NCI-H69 (cell line): Measurements from ENCODE around the gene RC3H2.
"Not testable (repeated sequence)": the region's sequence is repeated elsewhere in the genome, so short reads cannot be mapped to it uniquely, and the experiment has no call there.

Experiments used
- DNase-seq: peaks from one replicate; lab custom pipeline; 2025; lab: John Stamatoyannopoulos, UW

RC3H2 gene

DNA sequence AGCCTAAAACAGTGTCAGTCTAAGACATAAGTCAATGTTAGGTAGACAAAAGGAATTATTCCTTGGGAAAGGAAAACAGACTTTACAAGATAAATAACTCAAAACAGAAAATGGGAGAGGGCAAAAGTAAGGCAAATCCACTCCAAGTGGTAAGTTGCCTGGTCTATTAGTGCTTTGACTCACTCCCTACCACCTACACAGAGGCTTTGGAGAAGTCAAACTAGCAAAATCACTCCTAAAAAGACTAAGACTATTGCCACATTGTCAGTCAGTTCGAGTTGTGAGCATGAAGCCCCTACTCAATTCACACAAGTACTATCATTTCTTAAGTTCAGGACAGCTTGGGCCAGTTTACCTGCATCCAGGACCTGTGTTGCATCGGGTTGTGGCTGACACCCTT lies 13.2 kb upstream of the RC3H2 start:
- DNase-seq = no peak

DNA sequence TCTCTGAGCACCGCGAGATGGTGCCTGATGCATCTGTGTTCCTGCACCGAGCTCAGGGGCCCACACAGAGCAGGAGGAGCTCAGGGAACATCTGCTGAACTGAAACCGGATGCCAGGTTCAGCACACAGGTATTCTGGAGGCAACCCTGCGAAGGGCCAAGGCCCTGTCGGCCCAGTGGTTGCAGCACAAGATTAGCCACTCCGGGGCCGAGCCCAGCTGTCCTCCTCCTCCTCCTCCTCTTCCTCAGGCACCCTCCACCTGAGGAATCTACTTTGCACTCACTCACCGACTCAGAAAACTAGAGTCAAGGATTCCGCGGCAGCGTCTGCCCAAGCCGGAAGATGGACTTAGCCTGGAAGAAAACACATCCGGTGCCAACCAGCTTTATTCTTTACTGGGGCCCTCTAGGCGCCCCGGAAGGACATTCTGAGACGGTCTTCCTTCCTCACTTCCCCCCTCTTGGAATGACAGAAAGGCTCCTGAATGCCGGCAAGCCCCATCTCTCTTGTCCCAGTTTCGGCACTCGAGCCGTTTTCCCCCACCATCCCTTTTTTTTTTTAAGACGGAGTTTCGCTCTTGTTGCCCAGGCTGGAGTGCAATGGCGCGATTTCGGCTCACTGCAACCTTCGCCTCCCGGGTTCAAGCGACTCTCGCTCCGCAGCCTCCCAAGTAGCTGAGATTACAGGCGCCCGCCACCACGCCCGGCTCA lies 8.0 kb upstream of the RC3H2 start, which contains the start of gene ZBTB6:
TSS of gene ZBTB6 (minus strand) at position 360 of the 710 bp plus-strand sequence. CDS start 1,251 bp downstream, outside the sequence.
- DNase-seq = peak; percentile 94

DNA sequence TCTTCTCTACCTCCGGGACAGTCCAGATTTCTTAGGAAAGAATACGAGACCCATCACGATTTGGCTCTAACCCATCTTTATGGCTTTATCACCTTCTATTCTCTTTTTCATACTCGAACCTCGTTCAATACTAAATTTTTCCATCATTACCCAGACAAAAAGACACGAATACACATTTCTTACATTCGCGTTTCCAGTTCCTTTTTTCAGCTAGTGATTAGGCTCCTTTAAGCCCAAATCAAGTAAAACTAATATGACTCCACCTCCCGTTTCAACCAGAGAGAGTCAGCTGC lies 7.5 kb upstream of the RC3H2 start:
- DNase-seq = no peak

DNA sequence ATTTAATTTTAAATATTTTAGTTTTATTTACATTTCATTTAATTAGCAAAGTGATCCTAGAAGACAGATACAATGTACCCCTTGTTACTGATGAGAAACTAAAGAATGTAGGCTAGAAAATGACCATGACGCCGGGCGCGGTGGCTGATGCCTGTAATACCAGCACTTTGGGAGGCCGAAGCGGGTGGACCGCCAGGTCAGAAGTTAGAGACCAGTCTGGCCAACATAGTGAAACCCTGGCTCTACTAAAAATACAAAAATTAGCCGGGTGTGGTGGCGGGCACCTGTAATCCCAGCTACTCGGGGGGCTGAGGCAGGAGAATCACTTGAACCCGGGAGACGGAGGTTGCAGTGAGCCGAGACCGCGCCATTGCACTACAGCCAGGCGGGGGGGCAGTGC lies 963 bp upstream of the RC3H2 start:
- DNase-seq = not testable (repeated sequence)

DNA sequence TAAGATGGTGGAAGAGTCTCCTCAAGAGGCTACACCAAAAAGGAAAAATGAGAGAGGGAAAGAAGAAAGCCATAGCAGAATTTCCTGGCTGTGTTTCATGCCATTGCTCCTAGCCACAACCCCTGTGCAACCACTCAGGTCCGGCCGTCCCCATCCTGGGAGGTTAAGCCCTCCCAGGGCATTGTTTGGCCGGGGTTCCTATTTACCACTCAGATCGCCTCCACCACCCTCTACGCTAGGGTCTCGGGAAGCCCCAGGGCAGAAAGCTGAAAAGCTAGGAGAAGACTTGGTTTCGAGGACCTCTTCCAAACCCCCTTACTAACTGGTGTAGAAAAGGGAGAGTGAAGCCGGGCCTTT lies 715 bp downstream of the RC3H2 start:
- DNase-seq = peak; percentile 62

DNA sequence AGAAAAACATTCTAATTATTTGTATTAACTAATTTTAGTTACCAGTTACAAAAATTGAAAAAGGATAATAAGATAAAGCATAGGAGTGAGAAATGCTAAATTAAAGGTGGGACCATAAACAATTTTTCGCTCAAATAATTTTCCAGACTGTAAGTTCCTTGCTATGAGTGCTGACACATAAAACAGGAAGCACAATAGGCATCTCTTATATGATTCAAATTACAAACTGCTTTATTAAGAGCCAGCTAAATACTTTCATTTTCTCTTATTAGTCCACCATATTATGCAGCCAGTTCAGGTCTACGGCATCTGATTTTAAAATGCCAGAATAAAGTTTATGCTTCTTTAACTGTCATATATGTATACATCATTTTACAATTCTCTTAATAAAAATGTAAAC lies 4.4 kb downstream of the RC3H2 start:
- no peak for DNase-seq

DNA sequence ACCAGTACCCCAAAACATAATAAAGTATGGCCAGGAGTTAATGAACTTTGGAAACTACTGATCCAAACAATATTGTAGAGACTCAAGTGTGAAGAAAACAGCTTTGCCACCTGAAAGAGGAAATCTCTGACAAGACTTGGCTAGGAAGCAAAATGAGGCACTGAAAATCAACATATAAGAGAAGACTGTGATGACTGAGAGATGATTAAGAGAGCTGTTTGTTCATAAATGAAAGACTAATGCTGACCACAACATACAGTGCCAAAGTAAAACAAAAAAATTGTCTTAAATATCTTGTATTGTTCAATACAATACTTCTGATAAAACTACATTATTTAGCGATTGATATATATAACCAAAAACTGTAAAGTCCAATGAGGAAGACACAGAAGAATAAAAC lies 7.2 kb downstream of the RC3H2 start:
- DNase-seq = no peak

DNA sequence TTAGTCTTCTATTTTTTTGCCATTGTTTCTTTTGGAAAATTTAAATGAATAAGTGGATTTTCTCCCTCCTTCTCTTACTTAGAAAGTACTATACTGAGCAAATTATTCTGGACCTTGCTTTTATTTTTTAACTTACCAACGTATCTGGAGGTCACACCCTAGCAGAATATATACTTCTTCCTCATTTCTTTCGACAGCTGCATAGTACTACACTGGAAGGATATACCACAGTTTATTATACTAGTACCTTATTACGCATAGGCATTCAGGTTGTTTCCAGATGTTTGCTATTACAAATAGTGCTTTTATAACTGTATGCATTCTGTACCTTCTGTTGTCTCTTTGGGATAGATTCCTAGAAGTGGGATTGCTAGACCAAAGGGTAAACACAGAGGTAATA lies 16.7 kb downstream of the RC3H2 start:
- DNase-seq = no peak

DNA sequence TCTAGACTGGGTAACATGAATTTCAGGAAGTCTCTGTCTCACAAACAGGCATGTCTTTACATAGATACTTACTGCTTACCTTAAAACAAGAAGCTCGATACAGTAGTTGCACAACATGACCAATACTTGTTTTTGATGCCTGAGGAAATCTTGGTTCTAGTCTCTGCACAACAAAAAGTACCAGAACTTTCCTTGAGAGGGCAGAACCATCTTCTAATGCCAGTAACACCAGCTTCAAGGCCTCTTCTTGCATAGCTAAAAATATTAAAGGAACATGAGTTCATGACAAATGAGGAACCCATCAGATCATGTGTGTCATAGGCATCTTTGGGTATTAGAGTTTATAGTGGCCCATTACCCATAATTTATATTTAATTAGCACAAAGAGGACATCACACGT lies 22.0 kb downstream of the RC3H2 start:
- DNase-seq = no peak

DNA sequence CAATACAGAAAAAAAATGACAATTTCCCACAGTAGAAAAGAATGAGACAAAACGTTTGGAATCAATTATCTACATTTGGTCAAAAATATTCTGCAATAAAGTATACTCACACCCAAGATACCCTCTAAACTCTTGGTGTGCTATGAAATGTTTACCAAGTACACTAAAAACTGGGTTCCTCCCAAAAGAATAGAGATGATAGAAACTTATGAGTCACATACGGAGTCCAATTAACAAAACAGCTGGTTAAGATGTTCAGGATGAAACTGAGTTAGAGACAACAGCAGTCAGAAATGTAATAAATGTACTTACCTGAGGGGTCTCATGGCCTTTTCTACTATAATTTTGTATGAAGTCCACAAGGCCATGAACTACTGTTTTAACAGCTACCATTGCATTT lies 25.7 kb downstream of the RC3H2 start:
- DNase-seq = no peak

DNA sequence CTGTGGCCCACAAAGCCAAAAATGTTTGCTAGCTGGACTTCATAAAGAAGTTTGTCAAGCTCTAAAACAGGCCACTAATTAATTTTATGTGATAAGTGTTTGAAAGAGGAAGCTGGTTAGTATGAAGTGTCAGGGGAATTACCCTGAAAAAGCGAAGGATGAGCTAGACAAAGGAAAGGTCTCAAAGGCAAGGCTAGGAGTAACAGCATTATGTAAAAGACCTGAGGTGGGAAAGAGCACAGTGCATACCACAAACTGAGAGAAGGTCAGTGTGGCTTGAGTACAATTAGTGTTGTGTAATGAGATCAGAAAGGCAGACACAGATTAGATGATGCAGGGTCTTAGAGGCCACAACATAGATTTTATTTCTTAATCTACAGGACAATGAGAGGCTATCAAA lies 29.6 kb downstream of the RC3H2 start:
- no peak for DNase-seq

DNA sequence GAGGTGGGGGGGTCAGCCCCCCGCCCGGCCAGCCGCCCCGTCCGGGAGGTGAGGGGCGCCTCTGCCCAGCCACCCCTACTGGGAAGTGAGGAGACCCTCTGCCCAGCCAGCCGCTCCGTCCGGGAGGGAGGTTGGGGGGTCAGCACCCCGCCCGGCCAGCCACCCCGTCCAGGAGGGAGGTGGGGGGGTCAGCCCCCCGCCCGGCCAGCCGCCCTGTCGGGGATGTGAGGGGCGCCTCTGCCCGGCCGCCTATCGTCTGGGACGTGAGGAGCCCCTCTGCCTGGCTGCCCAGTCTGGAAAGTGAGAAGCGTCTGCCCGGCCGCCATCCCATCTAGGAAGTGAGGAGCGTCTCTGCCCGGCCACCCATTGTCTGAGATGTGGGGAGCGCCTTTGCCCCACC lies 37.9 kb downstream of the RC3H2 start:
- DNase-seq = not testable (repeated sequence)

DNA sequence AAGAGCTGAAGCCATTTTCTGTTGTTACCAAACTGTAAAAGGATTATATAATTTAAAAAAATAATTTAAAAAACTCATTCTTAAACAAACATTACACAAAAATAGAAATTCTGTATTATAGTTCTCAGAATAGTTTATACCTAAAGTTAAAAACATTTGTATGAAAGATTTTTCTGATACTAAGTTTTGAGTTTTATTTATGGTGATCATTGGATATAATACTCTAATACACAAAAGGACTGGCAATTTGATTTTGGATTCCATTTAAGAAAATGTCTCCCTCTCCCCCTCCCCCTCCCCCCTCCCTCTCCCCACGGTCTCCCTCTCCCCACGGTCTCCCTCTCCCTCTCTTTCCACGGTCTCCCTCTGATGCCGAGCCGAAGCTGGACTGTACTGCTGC lies 39.1 kb downstream of the RC3H2 start:
- DNase-seq = no peak

DNA sequence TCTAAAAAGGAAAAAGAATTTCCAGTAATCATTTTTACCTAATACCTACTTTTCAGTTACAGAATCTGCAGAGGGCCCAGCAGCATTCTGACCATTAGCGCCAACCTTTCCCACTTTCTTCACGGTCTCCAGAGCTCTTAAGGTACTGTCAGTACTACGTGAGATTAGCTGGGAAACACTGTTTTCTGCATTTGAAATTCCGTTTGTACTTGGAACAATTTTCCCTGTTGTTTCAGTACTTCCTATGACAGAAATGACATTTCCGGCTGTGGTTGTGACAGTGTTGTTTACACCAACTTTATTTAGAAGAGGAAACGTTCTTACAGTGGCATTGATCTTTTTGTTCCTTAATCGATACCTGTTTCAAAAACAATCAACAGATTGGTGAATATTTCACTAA lies 39.9 kb downstream of the RC3H2 start:
- DNase-seq = no peak

DNA sequence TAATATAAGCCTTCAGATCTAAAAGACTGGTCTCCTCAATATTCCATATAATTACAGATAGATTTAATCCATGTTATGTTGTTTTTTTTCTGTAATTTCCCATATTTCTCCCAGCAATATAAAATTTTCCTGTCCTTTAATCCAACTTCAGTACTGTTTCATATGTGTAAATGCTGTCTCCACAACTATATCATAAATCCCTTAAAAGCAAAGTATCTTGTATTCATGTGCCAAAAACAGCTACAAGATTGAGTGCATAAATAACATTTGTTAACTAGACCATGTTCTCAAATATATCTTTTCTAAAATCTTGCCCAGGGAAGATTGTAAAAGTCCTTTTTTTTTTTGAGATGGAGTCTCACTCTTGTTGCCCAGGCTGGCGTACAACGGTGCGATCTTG lies 41.8 kb downstream of the RC3H2 start:
- no peak for DNase-seq

DNA sequence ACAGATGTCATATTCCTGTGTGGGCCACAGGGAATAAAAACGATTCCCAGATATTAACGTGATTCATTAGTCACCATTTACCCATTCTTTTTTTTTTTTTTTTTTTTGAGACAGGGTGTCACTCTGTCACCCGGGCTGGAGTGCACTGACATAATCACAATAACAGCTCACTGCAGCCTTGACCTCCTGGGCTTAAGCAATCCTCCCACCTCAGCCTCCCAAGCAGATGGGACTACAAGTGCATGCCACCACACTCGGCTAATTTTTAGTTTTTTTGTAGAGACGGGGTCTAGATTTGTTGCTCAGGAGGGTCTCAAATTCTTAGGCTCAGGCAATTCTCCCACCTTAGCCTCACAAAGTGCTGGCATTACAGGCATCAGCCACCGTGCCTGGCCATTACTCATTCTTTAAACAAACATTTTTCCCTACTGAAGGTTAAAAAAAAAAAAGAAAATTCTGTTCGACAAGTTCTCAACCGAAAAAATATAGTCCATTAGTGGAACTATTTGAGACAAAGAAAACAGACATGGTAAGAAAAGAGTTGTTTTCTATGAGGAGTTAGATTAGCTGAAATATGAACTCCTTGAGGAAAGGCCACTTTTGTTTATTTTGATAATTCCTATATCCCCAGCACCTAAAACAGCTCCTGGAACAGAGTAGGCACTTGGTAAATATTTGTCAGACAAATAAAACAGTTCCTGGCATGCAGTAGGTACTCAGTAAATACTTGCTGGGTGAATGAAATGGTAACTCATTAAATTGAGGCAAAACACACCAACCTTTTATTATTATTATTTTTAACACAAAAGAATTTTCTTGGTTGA lies 44.6 kb downstream of the RC3H2 start:
- no peak for DNase-seq

DNA sequence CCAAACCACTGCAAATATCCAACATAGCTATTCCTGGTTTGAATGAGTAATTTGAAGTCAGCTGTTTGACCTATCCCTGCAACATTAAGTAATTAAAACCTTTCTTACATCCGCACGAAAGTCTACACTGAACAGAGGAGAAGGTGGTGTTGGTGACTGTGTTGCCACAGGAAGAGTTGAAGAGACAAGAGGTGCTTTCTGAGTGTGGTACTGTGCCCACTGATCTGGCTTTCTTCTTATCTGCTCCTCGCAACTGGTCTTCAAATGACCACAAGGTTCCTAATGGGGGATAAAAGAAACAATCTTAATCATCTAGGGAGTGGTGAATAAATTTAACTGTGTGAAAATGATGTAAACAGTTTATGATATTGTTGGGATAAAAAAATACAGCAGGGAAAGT lies 47.3 kb downstream of the RC3H2 start:
- no peak for DNase-seq

DNA sequence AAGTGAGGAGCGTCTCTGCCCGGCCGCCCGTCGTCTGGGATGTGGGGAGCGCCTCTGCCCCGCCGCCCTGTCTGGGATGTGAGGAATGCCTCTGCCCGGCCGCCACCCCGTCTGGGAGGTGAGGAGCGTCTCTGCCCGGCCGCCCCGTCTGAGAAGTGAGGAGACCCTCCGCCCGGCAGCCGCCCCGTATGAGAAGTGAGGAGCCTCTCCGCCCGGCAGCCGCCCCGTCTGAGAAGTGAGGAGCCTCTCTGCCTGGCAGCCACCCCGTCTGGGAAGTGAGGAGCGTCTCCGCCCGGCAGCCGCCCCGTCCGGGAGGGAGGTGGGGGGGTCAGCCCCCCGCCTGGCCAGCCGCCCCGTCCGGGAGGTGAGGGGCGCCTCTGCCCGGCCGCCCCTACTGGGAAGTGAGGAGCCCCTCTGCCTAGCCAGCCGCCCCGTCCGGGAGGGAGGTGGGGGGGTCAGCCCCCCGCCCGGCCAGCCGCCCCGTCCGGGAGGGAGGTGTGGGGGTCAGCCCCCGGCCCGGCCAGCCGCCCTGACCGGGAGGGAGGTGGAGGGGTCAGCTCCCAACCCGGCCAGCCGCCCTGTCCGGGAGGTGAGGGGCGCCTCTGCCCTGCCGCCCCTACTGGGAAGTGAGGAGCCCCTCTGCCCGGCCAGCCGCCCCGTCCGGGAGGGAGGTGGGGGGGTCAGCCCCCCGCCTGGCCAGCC lies 52.9 kb downstream of the RC3H2 start:
- not testable (repeated sequence) for DNase-seq

DNA sequence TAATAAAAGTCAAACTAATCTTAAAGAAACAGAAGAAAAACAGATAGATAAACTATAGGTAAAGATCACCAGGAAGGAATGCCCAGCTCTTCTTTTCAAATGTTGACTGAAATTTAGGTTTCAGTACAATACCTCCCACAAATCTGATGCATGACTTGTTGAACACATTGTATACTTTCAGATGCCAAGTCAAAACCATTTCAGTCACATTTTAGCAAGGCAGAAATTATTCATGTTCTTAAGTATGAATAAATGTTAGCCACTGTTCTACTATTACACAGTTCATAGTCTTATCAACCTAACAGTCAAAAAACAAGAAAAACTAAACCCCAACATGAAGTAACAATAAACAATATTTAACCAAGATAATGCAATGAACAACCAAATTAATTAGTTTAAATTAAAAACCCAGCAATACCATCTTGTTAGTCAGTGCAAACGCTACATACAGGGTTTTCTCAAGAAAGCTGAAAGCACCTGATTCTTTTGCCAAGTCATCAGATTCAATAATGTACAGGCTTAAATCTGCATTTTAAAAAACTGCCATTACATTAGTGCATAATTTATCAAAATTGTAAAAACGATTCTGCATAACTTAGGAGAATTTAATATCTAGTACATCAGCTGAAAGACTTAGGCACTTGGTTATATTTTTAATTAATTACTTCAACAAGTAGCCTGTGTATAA lies 56.8 kb downstream of the RC3H2 start:
- DNase-seq = no peak

DNA sequence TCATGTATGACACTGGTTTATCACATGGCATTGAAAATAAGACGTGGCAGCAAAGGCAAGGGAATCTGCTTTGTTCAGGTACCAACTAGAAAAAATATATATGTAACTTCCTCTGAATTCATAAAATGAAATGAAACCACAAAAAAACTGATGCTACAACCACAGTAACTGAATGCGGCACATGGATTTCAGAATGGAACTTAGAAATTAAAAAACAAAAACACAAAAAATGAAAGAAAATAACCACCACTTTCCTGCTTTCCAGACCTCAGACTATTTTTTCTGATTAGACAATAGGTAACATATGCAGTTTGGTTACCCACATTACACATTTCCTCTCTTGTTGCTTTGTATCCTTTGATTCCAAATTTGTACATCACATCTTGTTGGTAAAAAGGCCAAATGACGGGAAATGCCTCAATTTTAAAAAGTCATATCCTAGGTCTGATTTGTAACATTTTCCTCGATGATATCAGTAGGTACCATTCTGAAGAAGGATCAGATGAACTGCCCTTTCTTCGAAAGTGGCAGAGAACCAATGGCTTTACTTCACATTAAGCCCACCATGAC lies 58.7 kb downstream of the RC3H2 start:
- DNase-seq = no peak

DNA sequence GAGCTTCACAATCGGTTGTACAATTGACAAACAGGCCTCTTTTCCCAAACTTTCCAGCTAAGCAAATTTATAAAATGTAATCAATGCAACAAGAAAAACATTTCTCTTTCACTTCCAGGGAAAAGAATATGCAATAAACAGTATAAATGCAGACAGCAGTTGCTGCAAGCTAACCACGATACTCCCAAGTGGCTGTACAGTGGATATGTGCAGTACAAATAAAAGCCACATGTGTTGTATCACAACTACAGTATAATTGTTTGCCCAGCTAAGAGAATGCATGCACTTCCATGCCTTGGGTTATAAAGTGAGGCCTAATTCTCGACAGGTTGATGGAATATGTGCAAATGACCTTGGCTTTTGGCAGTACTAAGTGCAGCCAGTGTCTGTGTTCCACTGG lies 60.0 kb downstream of the RC3H2 start:
- DNase-seq = no peak

DNA sequence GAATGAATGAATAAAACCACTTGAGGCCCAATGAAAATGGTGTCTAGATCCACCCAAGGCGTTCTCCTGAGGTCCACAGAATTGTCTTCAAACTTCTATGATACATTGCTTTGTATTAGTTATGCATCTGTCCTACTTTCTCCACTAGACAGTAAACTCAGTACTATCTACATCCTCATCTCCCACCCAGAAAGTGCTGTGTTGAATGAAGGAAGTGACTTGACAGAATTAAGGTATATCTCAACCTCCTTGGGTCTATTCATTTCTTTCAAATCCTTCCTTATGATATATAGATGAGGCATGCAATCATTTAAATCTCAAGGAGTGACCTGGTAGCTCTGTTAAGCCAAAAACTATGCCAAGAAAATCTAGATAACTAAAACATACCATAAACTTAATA lies 61.0 kb downstream of the RC3H2 start:
- DNase-seq = no peak
